Activated CD4-positive, CD25-positive, alpha-beta regulatory T cell treated with anti-CD3 and anti-CD28 coated beads, Interleukin-2, amount 50 U/mL, for 72 hours (primary cell): ENCODE results near the gene BOC.

Experiments used
- DNase-seq: peaks from one replicate; pipeline ENCODE4 v3.0.0; 2021

BOC gene

DNA sequence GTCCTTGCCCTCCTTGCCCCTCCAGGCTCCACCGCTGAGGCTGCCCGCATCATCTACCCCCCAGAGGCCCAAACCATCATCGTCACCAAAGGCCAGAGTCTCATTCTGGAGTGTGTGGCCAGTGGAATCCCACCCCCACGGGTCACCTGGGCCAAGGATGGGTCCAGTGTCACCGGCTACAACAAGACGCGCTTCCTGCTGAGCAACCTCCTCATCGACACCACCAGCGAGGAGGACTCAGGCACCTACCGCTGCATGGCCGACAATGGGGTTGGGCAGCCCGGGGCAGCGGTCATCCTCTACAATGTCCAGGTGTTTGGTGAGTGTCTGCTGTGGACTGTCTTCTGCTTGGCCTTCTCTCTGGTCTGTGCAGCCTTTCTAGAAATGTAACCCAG, 61.0 kb downstream of the BOC start:
- DNase-seq = no peak

DNA sequence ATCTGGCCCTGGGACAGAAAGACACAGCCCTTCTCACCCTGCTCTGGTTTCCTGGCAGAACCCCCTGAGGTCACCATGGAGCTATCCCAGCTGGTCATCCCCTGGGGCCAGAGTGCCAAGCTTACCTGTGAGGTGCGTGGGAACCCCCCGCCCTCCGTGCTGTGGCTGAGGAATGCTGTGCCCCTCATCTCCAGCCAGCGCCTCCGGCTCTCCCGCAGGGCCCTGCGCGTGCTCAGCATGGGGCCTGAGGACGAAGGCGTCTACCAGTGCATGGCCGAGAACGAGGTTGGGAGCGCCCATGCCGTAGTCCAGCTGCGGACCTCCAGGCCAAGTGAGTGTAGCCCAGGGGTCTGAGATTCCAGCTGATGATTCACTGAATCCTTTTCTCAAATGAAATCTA, 61.7 kb downstream of the BOC start:
- no peak for DNase-seq

DNA sequence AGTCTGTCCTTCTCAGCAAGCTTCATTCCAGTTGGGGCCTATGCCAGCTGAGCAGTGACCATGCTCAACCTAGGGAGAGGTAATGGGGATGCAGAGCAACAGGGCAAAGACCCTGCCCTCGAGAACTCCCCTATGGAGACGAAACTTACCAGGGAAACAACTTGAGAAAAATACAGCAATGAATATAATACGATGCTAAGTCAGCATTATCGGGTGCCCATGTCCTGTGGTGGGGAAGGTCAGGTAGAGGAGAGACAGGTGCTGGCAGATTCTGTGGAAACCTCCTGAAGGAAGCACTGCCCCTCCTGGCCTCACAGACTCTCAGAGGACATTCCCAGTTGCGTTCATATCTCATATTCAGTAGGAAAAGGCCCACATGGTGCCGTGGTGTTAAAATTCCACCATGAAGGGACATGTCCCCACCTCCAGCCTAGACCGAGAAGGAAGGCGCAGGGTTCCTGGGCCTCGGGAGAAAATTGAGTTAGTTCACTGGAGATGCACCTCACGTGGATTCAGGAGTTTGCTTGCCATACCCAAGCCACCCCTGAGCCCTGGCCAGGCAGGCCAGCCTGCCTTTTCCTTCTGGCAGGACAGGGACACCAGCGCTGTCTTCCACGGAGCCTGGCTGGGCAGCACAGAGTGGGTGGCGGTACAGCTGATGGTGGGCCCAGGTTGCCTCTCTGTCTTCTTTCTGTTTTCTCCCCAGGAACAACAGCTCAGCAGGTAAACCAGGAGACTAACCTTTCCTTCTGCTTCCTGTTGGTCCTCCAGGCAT, 62.4 kb downstream of the BOC start:
- no peak for DNase-seq

DNA sequence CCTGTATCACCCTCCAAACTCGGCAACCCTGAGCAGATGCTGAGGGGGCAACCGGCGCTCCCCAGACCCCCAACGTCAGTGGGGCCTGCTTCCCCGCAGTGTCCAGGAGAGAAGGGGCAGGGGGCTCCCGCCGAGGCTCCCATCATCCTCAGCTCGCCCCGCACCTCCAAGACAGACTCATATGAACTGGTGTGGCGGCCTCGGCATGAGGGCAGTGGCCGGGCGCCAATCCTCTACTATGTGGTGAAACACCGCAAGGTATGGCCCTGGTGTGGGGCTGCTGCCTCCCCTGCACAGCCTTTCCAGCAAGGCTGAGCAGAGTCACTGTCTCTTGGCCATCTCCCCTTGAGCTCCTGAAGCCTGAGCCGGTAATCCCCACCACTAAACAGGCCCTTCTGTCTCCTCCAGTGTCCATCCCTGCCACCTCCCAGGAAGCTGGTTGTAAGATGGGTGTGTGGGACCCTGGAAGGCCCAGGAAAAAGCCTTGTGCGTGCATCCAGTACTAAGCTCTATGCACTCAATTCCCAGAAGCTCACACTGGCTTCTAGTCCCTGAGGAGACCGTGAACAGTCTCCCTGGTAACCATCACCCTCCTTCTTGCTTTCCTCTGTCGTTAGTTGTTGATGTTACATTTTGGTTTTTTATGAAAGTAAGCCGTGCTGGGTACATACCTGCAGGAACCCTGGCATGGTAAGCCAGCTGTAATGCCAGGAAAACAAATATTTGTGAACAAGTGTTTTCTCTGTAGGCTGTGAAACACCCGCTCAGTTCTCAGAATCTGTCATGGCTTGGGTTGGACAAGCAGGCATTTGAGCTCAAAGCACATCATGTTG, 63.3 kb downstream of the BOC start:
- DNase-seq = no peak

DNA sequence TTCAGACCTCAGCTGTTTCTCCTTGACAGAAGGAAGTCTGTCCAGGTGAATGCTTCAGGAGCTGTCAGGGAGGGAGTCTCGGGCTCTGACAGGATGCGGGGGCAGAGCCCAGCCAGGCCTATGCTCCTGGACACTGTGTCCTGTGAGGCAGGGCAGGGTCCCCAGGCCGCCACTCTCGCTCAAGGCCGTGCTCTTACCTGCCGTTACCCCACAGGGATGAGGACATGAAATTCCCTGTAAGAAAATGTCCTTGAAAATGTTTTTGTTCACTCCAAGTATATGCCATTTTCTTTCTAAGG, 63.9 kb downstream of the BOC start:
- DNase-seq = no peak

DNA sequence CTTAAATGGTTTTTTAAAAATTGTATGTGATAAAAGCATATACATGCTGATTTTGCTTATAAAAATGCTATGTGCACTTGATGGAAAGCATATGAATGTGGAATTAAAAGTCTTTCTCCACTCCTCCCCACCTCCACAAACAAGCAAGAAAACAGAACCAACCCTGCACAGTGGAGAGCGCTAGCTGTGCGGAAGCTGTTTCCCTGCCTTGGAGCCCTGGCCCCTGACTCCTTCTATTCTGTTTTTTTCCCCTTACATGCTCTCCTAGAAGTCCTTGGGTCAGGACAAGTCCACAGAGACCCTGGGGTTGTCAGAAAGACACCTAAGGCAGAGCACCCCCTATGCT, 64.2 kb downstream of the BOC start:
- no peak for DNase-seq

DNA sequence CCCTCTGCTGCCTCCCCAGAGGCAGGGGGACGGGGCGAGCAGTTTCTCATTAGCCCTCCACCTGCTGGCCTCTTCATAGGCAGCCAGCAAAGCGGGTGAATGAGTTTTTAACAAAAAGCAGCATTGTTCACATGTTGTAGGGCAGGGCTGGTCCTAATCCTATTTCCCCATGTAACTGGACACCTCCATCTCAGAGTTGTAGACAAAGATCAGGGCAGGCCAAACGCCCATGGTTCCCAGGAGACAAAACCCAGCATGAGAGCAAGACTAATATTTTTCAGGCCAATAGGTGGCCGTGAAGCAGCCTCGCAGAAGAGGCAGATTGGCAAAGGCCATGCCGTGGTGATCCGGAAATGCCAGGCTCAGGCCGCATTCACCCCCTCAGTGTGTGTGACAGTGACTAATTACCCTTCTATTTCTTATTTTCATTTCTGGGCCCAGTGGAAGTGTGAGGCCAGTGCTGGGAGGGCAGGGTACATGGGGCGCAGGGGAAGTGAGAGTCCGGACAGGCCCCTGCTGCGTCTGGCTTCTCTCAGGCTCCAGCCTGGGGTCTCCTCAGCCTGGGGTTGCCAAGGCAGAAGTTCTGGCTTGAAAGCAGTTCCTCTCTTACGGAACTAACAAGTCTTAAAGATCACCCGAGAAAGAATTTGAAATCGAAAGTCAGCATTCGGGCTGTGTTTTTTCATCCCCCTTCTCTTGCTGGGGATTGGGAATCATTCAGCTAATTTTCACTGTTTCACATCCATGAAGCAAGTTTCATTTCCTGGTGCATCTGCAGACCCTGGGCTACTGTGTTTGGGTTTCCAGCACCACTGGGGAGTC, 64.8 kb downstream of the BOC start:
- DNase-seq = no peak

DNA sequence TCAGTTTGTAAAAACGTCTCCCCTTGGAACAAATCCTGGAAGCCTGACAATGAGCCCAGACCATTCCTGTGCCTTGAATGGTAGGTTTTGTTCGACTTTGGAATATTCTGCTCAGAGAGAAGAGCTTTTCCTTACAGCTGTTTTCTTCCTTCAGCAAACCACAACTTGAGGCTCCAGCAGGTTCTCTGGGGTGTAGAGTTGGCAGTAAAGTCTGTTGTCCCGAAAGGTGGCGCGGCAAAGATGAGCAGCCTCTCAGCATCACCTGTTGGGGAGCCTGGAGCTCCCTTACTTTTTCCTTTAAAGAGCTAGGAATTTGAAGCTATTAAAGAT, 65.4 kb downstream of the BOC start:
- DNase-seq = no peak

DNA sequence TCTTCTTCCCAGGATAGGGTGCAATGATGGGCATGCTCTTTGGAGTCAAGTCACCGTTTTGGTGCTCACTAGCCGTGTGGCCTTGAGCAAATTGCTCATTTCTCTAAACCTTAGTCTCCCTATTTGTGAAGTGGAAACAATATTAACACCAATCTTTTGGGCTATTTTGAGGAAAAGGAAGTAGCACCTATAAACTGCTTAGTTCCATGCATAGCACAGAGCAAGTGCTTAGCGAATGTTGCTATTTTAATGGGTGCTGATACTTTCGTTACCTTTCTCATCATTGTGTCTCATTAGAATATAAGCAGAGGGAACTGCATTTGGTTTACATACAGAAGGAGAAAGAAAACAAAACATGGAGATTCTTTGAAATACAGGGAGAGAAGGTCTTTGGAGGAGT, 66.1 kb downstream of the BOC start:
- no peak for DNase-seq

DNA sequence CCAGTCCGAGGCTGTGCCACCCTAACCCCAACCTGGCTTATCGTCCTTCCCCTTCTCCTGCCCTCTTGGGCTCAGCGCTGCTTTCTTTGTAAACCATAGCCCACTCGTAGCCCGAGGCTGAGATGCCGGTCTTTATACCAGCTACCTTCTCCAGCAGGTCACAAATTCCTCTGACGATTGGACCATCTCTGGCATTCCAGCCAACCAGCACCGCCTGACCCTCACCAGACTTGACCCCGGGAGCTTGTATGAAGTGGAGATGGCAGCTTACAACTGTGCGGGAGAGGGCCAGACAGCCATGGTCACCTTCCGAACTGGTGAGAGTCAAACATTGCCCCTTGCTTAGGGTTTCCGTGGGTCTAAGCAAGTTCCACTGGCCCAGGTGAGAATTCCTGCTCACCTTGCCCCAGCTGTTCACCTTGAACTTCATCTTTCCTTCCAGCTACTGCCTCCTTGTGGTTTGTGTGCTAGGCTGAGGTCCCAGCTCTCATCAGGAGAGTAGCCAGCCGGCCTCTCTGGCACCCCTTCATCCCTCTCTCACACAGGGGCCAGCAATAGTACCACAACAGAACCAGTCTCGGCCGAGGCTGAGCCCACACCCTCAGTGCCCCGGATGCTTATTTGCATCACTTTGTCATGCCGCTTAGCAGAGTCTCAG, 66.7 kb downstream of the BOC start:
- no peak for DNase-seq

DNA sequence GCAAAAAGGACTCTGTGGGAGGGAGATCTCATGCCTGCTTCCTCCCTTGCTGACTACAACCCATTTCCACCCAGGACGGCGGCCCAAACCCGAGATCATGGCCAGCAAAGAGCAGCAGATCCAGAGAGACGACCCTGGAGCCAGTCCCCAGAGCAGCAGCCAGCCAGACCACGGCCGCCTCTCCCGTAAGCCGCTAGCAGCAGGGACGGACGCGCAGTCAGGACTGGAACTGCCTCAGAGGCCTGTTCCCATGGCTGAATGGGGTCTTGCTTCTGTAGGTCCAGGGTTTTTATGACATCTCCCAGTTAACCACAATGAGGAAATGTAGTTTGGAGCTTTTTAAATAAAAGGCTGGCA, 67.2 kb downstream of the BOC start:
- no peak for DNase-seq

DNA sequence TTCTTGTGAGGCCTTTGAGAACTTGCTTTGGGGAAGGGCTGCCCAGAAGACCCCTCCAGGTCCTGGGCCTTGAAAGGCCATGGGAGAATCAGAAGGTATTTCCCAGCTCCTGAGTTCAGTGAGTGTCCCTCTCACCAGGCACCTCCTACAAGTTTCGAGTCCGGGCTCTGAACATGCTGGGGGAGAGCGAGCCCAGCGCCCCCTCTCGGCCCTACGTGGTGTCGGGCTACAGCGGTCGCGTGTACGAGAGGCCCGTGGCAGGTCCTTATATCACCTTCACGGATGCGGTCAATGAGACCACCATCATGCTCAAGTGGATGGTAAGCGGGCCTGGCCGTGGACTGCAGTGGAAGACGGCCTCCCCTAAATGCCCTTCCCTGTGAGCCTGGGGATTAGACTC, 68.3 kb downstream of the BOC start:
- no peak for DNase-seq

DNA sequence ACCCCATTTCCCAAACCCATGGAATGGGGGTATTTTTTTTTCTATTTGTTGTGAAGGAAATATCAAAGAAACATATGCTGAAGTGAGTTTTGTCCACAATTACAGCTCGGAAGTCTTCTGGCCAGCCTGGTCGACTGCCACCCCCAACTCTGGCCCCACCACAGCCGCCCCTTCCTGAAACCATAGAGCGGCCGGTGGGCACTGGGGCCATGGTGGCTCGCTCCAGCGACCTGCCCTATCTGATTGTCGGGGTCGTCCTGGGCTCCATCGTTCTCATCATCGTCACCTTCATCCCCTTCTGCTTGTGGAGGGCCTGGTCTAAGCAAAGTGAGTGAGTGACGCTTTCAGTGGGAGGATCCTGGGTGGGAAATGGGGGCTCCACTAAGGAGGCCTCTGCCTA, 71.9 kb downstream of the BOC start:
- no peak for DNase-seq

DNA sequence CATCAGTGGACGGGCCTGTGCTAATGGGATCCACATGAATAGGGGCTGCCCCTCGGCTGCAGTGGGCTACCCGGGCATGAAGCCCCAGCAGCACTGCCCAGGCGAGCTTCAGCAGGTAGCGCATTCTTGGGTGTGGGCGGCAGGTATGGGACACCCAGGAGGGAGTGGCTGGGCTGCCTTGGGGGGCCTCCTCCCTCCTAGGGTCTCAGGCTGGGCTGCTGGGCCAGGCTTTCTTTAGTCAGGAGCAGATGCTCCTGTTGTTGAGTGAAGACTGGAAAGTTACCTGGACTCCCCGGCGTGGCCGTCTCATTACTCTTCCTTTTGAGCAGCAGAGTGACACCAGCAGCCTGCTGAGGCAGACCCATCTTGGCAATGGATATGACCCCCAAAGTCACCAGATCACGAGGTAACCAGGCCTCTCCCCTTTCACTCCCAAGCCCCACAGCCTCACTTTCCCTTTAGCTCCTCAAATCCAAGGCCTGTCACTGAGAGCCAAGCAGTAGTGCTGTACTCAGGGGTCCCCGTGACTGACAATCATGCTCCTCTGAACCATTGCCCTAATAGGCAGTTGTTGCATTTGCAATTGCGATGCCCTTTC, 73.2 kb downstream of the BOC start:
- no peak for DNase-seq

DNA sequence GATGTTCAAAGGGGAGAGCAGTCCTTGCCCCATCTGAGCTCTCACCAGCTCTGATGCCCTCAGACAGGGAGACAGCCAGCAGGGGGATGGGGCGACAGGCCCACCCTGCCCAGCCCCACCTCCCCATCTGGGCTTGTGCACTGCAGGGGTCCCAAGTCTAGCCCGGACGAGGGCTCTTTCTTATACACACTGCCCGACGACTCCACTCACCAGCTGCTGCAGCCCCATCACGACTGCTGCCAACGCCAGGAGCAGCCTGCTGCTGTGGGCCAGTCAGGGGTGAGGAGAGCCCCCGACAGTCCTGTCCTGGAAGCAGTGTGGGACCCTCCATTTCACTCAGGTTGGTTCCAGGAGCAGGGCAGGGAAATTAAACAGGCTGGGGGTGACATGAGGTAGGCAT, 73.9 kb downstream of the BOC start:
- no peak for DNase-seq

DNA sequence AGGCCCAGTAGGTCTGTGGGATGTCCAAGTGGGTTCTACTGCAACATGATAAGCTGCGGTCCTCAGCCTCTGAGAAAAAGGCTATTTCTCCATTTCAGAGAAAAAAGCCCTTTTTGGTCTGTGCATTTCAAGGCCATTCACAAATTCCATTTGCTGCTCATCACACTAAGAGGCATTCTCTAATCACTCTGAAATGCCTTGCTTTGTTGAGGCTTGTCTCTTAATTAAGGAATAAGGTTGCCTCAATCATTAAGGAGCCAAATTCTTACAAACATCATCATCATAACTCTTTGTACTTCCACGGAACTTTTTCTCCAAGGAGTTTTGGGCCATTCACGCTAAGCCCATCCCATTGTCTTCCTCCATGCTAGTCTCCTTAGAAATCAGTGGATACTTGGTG, 74.4 kb downstream of the BOC start:
- no peak for DNase-seq

DNA sequence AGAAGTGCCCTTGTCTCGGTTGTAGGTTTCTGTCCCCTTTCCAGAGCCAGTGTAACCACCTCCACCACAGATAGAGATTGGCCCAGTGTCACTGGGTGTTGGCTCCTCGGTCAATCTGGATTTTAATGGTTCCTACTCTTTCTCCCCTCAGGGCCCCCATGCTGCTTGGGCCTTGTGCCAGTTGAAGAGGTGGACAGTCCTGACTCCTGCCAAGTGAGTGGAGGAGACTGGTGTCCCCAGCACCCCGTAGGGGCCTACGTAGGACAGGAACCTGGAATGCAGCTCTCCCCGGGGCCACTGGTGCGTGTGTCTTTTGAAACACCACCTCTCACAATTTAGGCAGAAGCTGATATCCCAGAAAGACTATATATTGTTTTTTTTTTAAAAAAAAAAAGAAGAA, 75.2 kb downstream of the BOC start:
- no peak for DNase-seq

DNA sequence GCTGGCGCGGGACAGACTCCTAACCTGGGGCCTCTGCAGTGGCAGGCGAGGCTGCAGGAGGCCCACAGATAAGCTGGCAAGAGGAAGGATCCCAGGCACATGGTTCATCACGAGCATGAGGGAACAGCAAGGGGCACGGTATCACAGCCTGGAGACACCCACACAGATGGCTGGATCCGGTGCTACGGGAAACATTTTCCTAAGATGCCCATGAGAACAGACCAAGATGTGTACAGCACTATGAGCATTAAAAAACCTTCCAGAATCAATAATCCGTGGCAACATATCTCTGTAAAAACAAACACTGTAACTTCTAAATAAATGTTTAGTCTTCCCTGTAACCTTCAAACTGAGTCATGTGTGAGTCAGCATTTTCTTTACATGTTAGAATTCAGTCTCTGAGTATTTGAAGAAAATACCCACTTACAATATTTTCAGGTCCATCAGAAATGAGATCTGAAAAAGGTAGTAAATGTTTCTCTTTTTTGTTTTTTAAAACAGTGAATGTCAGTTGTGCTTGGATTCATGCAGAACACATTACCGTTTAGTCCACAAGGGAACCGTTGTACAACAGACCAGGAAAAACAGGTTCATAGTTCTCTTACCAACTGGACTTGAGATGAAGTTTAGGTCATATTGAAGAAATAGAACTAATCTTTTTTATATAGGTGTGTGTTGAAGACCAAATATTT, 75.9 kb downstream of the BOC start:
- no peak for DNase-seq

DNA sequence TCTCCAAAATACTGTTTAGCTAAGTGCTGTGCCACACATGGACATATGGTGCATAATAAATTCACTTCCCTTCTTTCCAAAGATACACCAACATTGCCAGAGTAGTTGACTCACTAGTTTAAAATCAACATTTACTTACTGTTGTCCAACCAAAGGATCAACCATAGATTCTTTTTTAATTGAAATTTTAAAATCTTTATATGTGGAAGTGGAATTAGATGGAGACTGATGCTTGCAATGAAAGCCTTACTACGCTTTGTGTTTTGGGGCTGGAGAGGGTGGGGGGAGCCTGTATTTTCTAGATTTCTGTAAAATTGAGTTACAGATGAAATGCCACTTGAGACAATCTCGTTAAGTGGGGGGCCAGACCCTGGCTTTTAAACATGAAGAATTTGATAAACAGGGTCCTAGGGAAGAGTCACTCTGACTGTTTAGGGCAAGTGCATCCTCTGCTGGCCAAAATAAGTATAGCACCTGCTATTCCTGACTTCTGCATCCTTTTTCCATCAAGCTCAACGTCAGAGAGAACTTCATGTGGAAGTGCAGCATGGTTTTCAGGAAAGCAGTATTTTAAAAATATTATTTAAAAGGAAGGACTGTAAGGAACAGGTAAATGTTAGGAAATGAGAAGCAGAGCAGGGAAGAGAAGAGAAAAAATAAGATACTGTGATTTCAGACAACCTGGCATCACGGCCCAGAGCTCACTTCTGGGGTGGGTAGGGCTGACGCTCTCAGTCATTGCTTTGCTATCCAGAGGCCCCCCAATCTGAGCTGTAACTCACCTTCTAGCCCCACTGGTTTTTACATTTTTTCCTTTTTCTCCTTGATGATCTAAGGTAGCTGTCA, 76.7 kb downstream of the BOC start:
- no peak for DNase-seq

DNA sequence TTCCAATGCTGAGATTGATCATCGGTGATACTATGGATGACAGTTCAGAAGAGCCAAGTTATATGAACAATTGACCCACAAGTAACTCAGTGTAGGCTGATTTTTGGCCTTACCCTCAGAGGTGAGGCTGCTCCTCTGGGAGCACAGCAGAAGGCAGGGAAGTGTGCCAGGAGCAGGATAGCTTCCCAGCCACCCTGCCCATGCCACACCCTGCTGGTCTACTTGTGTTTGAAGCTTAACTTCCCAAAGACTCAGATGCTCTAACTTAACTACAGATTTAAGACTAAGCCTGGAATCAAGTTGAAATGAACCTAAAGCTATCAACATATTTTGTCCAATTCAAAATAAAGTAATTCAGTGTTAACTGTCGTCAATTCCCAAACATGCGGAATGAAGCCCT, 77.5 kb downstream of the BOC start:
- no peak for DNase-seq

DNA sequence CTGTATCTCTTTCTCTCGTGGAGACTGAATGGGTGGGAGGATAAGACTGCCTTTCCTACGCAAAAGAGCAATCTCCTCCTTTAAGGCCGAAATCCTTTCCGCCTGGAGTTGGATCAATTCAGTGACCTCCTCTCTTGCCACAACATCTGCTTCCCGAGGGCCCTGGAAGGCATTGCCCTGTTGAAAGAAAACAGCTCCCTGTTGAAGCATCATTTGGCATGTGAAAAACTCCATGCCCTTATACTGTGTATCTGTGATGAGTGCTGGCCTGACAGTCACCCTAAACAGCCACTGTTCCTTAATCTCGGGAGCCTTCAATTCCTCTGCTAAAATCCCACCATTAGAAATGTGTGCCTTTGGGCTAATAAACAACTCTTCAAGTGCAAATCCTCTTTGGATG, 80.2 kb downstream of the BOC start:
- DNase-seq = no peak

DNA sequence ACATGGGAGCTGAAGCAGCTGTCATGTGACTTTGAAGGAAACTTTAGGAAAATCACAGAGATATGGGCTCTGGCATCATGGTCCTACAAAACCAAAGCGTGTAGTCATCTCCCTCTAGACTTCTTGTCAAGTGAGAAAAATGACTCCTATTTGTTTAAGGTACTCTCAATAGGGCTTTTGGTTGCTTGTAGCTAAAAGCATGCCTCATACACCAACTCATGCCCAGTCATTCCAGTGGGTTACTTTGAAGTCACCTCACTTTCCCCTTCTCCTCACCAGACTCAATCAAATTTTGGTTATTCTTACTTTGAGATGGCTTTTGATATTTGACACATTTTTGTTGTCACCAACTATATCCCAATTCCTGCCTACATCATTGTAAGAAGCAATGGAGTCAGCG, 81.6 kb downstream of the BOC start:
- no peak for DNase-seq
